GM18499 (cell line): ENCODE data around the gene MAEA.

Experiments used
- ATAC-seq: cut with Tn5 transposase; IDR thresholded peaks from one replicate; pipeline ENCODE4 v1.9.1; 2021; ENCODE audit warnings: moderate number of reproducible peaks; ENCODE audit not compliant: insufficient read depth, unreplicated experiment

The MAEA gene

DNA sequence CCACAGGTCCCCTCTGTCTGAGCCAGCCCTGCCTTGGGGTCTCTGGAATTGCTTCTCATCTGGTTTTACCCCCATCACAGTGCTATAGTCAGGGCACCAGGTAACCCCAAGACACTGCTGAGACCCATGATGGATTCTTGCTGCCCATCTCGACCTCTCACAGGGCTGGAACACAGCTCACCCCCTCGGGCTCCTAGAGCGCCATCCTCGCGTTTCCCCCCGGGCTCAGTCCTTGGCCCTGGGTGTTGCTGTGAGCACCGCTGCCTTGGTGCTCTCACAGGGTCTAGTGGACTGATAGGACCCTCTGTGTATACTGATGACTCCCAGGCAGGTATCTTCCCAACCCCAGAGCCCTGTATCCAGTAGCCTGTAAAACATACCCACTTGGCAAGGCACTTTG is 8.8 kb downstream of the MAEA start:
- no peak for ATAC-seq

DNA sequence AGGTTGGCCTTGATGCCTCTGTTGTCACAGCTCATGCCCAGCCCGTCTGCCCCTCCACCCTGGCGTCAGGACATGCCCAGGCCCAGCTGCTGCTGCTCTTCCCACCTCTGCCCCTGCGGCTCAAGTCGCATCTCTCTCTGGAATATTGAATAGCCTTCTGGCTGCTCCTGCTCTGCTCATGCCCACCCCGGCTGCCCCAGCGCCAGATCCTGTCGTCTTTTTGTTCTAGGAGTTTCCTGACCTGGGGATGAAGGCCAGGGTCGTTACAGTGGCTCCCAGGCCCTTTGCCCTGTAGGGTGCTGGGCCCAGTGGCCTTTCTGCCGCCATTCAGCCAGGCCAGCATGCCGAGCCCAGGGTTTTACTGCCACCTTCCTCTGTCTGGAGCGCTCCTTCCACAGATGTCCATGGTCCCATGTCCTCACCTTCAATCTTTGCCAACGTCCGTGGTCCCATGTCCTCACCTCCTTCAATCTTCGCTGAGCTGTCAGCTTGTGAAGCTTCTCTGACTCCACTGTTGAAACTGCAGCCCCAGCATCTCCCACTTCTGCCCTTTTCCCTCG is 9.7 kb downstream of the MAEA start:
- no peak for ATAC-seq

DNA sequence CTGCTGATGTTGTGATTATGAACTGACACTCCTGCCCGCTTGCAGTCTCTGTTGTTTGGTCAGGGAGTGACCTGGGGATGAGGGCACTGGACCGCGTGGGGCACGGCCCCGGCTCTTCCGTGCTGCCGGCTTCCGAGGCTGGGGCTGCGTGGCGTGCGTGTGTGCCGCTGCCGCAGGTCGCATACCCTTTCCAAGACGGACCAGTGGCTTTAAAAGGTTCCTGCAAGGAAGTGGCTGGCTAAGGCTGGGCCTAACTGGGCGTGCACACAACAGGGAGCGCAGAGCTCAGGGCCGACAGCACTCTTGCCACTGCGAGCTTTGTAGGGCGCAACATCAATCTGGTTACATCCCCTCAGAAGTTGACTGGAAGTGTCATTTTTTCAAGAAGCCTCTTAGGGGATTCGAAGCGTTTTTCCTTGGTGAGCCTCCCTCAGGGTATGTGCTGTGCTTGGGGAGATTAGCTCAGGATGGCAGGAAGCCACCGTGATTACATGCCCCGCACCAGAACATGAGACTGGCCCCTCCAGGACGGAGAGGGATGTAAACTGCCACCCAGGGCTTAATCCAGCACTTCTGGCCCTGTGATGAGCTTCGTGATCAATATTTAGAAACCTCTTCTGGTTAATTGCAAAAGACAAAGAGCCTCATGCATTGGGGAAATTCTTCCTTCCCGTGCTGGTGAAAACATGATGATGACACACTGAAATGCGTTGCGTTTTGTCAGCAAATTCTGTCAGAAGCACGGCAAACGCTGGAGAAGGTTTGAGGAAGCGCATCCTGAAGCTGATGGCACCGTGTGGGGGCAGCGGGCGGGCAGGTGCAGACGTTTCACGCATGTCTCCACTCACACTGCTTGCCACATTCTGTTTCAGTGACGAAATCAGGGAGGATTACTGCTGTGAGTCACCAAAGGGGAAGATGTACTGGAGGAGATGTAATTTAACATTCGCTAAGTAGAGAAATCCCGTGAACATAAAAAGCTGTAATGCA is 11.1 kb downstream of the MAEA start:
- ATAC-seq = no peak

DNA sequence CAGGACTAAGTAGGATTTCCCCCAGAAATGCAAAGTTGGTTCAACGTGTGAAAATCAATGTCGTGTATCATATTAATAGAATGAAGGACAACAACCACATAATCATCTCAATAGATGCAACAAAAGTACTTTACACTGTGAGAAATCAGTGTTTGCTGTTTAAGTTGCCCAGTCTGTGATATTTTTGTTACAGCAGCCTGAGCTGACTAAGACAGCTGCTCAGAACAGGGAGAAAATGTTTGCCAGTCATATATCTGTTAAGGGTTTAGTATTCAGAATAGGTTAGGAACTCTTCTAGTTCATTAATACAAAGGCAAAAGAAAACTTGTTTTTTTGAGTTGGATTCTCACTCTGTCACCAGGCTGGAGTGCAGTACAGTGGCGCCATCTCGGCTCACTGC is 12.5 kb downstream of the MAEA start:
- ATAC-seq = no peak

DNA sequence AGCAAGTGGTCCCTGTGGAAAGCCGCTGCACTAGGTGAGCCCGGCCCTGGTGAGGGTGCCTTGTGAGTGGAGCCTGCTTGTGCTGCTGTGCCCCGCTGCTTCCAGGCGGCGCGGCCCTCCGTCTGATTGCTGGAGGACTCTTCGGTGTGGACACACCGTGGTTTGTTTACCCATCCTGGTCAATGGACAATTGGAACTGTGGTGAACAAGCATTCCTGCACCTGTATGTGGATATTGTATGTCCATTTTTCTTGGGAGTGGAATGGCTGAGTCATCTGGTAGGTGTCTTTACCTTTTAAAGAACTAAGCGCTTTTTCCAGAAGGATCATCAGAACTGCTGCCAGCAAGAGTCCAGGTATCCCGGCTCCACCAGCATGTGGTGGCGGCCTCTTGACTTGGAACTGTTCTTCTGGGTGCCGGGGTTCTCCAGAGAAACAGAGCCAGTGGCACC is 15.6 kb downstream of the MAEA start:
- ATAC-seq = no peak

DNA sequence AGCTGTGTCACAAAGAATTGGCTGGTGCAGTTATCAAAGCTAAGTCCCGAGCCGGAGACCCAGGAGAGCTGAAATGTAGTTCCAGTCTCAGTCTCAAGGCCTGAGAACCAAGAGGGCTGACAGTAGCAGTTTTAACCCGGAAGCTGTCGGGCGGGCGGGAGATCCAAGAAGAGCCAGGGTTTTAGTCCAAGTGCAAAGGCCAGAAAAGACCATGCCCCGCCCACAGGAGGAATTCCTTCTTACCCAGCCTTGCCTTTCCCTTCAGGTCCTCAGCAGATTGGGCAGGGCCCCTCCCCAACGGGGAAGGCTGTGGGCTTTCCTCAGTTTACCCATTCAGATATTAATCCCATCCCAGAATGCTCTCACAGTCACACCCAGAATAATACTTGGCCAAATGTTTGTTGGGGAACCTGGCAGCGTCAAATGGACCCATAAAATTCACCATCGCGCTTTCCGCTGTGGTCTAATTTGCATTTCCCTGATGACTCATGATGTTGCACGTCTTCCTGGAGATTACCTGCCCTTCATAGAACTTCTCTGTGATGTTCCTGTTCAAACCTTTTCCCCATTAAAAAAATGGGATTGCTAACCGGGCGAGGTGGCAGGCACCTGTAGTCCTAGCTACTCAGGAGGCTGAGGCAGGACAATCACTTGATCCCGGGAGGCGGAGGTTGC is 16.2 kb downstream of the MAEA start:
- ATAC-seq = no peak

DNA sequence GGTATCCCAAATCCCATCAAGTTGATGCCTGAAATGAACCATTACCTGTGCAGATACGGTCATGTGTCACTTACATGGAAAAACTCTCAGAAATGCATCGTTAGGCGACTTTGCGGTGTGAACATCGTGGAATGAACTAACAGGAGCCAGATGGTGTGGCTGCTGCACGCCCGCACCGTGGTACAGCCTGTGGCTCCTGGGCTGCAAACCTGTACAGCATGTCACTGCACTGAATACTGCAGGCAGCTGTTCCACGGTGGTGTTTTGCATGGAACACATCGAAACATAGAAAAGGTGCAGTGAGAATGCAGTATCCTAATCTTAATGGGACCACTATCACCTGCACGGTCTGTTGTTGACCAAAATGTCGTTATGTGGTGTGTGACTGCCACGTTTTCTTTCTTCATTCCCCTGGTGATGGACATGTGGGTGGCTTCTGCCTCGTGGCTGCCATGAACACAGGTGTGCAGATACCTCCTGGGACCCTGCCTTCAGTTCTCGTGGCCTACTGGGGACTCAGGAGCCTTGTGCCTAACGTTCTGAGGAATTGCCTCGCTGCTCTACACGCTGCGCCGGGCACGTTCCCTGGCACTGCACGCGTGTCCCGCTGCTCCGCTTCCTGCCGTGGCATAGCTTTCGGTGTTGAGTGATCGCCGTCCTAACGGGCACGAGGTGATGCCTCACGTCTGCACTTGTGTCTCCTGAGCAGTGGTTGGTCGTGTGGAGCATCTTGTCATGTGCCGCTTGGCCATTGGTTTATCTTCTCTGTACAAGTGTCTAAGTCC is 18.5 kb downstream of the MAEA start:
- no peak for ATAC-seq

DNA sequence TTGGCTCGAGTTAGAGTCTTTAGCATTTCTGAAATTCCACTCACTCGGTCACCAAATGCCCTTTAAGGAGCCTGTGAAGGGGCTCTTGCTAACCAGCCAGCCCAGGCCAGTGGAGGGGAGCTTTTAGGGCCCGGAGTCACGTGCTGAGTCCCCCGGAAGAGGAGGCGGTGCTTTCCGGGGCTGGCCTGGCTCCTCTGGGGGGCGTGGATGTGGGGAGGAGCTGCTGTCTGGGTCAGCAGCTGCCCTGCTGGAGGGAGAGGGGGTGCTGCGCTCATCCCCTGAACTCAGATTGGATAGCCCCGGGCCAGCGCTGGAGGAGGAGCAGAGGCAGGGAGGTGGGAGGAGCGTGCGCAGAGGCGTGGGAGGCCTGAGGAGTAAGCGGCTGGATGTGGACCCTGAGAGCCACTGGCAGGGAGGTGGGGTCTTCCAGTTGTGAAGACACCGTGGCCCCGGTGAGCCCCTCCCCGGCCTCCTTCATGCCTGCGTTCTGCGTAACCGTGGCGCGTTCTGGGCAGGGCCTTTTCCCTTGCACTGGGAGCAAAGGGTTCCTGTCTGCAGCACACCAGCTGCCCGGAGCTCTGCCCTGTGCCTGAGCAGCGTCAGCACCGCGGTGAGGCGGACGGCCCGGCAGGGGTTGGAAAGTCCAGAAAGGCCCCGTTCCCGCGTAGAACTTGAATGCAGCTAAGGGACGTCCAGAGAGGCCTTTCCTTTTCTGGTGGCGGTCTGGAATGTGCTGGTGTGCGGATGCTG is 19.7 kb downstream of the MAEA start:
- ATAC-seq = no peak

DNA sequence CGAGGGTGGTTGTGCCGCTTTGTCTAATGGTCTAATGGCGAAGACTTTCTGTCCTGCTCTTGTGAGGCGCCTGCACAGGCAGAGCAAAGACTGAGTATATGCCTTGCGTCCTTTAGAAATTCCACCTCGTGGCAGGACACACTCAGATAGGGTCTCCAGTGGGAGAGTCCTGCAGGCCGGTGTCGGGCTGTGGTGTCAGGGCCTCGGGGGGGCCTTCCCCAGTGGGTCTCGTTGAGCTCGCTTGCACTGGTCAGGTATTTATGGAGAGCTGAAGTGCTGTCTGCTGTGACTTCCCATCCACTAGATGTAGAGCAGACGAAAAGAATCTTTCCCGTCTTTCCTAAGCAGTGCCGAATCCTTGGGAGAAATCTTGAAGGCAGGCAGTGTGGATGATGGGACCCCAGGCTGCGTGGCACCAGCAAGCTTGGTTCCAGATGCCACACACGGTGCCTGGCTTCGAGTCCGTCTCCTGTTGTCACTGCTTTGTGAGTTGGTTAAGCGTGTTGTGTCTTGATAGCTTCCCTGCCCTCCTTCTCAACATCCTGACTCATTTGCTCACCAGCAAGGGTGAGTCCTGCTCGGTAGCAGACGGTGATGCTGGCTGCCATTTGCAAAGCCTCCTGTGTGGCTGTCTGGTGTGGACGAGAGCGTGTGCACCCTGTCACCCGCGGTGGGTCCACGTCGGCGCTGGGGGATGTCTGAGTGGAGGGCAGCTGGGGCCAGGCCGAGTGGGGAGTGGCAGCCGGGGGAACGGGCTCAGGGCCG is 20.5 kb downstream of the MAEA start:
- no peak for ATAC-seq

DNA sequence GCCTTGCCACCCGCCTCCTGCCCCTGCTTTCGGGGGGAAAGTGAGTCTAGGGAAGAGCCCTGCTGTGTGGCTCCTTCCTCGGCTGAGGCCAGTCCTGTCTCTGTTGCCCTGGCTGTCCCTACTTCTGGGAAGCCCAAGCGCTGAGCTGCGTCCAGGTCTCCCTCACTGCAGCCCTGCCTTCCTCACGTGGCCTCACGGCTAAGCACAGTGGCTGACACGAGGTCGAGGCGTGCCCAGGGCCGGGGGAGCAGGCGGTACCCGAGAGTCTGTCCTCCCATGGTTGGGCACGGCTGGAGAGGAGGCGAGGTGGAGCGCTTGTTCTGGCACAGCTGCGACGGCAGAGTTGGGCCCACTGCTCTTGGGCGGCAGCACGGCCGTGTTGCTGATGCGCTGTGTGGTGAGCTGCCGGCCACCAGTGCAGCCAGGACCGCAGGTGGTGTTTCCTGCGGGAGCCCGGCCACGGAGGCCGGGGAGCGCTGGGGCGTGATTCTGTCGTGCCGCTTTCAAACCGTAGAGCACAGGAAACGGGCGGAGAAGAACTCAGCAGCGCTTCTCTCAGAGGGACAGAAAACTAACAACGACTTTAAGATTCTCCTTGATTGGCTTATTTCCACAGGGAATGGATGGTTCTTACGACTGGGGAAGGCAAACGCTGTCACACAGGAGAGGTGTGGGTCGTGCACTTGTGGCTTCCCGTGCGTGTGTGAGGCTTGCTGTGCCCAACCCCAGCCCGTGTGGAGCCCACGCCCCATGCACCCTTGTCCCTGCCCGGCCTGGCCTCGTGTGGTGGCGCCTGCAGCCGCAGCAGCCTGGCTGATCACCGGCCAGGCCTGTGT is 21.3 kb downstream of the MAEA start:
- ATAC-seq = no peak

DNA sequence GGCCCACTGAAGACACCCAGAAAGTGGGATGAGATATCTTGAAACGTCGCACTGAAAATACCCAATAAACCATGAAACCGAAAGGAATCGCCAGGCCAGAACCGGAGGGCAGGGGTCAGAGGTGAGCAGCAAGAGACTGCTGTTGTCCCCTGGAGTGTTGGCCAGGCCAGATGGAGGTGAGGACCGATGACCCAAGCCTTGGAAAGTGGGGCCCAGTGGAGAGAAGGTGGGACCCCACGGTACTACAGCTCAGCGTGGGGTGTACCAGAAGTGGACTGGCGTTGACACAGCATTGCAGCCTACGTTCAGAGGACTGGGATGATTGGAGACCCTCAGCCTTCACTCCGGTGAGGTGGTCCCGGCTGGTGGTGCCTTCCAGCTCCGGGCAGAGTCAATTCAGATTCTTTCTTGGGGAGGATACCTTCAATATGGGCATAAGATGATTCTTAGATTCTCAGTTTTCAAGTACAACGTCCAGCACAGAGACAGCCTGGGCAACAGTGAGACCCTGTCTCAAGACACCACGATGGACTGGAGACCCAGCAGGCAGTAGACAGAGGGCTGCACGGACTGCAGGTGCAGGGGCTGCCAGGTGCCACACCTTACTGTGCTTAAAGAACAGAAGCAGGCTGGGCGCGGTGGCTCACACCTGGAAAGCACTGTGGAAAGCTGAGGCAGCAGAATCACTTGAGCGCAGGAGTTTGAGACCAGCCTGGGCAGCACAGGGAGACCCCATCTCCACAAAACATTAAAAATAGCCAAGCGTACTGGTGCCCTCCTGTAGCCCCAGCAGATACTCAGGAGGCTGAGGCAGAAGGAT is 23.3 kb downstream of the MAEA start:
- no peak for ATAC-seq

DNA sequence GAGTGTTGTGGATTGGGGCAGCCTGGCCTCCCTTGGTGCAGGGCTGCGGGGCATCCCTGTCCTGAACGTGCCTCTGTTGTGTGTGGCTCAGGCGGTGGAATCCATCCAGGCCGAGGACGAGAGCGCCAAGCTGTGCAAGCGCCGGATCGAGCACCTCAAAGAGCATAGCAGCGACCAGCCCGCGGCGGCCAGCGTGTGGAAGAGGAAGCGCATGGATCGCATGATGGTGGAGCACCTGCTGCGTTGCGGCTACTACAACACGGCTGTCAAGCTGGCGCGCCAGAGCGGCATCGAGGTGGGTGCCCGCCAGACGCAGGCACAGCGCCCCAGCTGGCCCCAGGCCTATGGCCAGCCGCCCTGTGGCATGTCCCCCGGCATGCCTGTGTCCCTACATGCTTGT is 25.6 kb downstream of the MAEA start:
- no peak for ATAC-seq

DNA sequence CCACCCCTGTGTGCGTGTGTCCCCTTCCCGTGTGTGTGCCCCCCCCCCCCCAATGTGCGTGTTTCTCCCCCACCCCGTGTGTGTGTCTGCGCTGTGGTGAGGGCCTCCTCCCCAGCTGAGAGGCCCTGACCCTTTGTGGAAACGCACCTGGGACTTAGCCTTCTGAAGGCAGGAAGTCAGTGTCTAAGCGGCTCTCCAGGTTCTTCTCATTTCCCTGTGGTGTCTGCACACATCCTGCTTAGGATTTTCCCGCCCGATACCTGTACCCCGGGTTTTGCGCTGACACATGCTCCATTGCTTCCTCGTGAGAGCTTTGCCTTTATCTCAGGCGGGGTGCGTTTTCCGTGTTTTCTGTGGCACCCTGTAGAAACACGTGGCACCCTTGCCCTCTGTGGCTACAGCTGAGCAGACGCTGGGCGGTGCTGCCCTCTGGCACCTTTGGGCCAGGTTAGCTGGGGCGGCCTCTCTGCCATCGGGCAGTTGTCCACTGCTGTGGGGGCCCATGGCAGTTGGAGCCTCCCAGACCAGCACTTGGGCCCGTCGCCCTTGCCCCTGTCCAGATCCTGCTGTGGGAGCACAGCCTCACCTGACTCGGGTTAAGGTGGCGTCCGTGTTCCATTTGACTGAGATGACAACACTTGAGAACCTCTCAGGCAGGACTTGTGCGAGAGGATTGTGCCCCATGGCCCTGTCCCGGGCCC is 26.3 kb downstream of the MAEA start:
- ATAC-seq = no peak

DNA sequence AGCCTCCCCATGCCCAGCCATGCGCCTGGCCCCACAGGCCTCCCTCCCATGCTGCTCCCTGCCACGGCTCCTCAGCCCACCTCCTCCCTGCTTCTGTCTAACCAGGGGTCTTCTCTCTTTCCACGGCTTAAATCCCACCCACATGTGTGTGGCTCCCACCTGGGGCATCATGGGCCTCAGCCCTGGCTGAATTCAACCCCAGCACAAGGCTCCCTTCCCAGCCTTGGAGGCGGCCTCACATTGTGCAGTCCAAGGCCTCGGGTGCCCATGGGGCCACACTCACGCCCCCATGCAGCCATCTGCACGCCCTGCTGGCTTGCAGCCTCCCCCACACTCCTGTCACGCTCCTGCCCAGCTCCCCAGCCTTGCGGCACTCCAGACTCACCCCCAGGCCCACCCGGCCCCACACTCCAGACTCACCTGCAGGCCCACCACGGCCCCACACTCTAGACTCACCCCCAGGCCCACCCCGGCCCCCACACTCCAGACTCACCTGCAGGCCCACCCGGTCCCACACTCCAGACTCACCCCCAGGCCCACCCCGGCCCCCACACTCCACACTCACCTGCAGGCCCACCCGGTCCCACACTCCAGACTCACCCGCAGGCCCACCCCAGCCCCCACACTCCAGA is 27.0 kb downstream of the MAEA start:
- ATAC-seq = no peak

DNA sequence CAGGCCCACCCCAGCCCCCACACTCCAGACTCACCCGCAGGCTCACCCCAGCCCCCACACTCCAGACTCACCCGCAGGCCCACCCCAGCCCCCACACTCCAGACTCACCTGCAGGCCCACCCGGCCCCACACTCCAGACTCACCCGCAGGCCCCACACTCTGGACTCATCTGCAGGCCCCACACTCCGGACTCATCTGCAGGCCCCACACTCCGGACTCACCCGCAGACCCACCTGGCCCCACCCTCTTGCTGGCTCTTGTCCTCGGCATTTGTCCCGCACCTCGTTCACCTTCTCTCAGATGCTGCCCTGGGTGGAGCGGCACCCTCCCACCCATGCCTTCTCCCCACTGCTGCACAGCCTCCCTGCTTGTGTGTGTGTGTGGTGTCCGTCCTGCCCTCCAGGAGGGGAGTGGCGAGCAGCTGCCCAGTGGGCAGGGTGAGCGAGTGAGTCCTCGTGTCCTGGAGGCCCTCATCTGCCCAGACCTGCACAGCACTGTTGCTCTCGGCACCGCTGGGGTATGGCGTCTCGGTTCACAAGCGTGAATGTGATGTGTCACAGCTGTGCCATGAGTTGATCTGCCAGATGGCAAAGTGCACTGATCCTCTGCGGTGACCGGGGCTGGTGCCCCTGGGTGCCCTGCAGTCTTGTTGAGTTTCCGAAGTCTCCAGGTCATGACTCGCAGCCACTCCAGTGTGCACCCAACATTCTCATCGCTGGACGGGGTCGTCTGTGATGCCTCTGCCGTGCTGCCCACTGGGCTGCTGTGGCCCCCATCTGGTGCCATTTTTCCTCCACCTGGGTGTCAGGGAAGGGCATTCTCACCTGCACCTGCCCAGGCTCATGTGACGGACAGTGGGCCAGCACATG is 27.7 kb downstream of the MAEA start:
- no peak for ATAC-seq

DNA sequence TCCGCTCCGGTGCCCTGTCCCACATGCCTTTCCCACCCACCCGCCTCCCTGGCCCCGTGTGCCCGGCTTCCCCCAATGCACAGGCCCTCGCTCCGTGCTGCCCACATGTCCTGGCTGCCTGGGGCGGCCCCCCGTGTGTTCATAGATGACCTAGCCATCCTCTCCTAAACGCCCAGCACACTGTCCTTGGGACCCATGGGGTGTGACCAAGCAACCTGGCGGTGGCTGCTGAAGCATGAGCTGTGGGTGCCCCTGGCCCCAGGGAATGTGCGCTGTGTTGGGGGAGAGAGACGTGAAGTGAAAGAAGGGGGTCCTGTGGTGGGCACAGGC is 28.3 kb downstream of the MAEA start:
- no peak for ATAC-seq
